HepG2 (cell line): ENCODE data around the gene FOXN3. TPM values are rescaled to one million over a fixed set of nuclear protein-coding genes. Genes with fewer than 3 reads are reported as not detected.

Experiments used
- ATAC-seq: fragments of 200-7000 bp; cut with Tn5 transposase; 3 replicates; pipeline ENCODE4 v1.9.1; 2020; ENCODE audit warnings: mild to moderate bottlenecking, moderate library complexity
- BruUV-seq: library from RNA; stranded (reverse); fragments of 400-500 nt; replicated peaks from 2 replicates; lab custom pipeline; 2021; lab: Mats Ljungman, UMichigan
- CTCF ChIA-PET: fragments of 300-600 bp; formaldehyde crosslinking; extraction: SDS; loops from one replicate; lab custom pipeline; 2021; ENCODE audit warnings: low total read pairs, inconsistent platforms, low intra/inter-chr PET ratio; lab: Yijun Ruan, JAX
- POLR2A ChIA-PET: fragments of 350-600 bp; sonication (Branson Sonifier 250); formaldehyde crosslinking; loops from one replicate; lab custom pipeline; 2020; ENCODE audit warnings: antibody characterized with exemption, inconsistent platforms; lab: Yijun Ruan, JAX
- DNase-seq: peaks from one replicate; pipeline ENCODE4 v3.0.0-alpha.2; 2015; ENCODE audit warnings: low spot score
- FAIRE-seq: peaks from 3 replicates; lab custom pipeline; 2011; peaks lifted over from hg19 to GRCh38; lab: Jason Lieb, UNC
- H2AFZ ChIP-seq: one replicate; pipeline ENCODE4 v1.6.1; 2011; ENCODE audit warnings: low read length, inconsistent platforms
- H3K27ac ChIP-seq: fragments of 300-600 bp; 3 replicates; pipeline ENCODE4 v1.8.0; 2011; ENCODE audit warnings: mixed run types, mild to moderate bottlenecking, mixed read lengths, low read length, inconsistent platforms; ENCODE audit not compliant: insufficient read depth; ENCODE audit errors: extremely low read length
- H3K27me3 ChIP-seq, 2 experiments: fragments of 200-600 bp in 1 of 2; 2 replicates in 1 of 2; 3 replicates in 1 of 2; pipeline versions ENCODE4 v1.6.0 to v1.8.0; 2011; ENCODE audit warnings: low read length in 2 of 2, mild to moderate bottlenecking in 2 of 2, moderate library complexity in 2 of 2, inconsistent platforms in 1 of 2; ENCODE audit not compliant: insufficient read depth in 2 of 2, control insufficient read depth in 1 of 2
- H3K36me3 ChIP-seq, 2 experiments: fragments of 200-600 bp in 1 of 2; replicated peaks in 1 of 2; 2 replicates in 1 of 2; 3 replicates in 1 of 2; pipeline versions ENCODE4 v1.5.1 to v1.8.0; 2011; ENCODE audit warnings: low read length in 2 of 2, inconsistent platforms in 1 of 2; ENCODE audit not compliant: insufficient read depth in 2 of 2, control insufficient read depth in 1 of 2
- H3K4me1 ChIP-seq: 2 replicates; pipeline ENCODE4 v1.5.1; 2012; ENCODE audit warnings: low read length, inconsistent platforms; ENCODE audit not compliant: insufficient read depth
- H3K4me2 ChIP-seq: 2 replicates; pipeline ENCODE4 v1.6.0; 2011; ENCODE audit warnings: low read depth, low read length, inconsistent platforms
- H3K4me3 ChIP-seq, 3 experiments: fragments of 200-600 bp in 1 of 3; sonication (generic), shearing (Covaris generic) in 1 of 3; replicated peaks in 1 of 3; 2 replicates each; pipeline ENCODE4 v1.5.1; 2011 to 2016; ENCODE audit warnings: low read length in 3 of 3, inconsistent platforms in 2 of 3, low read depth in 2 of 3, mild to moderate bottlenecking in 2 of 3, control low read depth in 1 of 3, mixed read lengths in 1 of 3; ENCODE audit not compliant: insufficient read depth in 1 of 3
- H3K79me2 ChIP-seq: one replicate; pipeline ENCODE4 v1.6.1; 2011; ENCODE audit warnings: low read length, inconsistent platforms; ENCODE audit not compliant: insufficient read depth
- H3K9ac ChIP-seq: 2 replicates; pipeline ENCODE4 v1.6.0; 2011; ENCODE audit warnings: mild to moderate bottlenecking, low read depth, low read length, inconsistent platforms; ENCODE audit not compliant: insufficient read depth
- H3K9me3 ChIP-seq: 2 replicates; pipeline ENCODE4 v1.5.1; 2012; ENCODE audit warnings: mild to moderate bottlenecking, low read length
- H4K20me1 ChIP-seq: 2 replicates; pipeline ENCODE4 v1.6.0; 2011; ENCODE audit warnings: inconsistent platforms, mild to moderate bottlenecking, low read length, moderate library complexity; ENCODE audit not compliant: insufficient read depth
- ETV5 ChIP-seq: IDR thresholded peaks from 2 replicates; pipeline ENCODE4 v1.6.1; 2018; ENCODE audit warnings: missing biosample characterization, missing genetic modification reagents, inconsistent platforms, borderline replicate concordance
- PITX1 ChIP-seq: sonication (generic); formaldehyde crosslinking; IDR thresholded peaks from 2 replicates; pipeline ENCODE4 v1.5.1; 2020; ENCODE audit warnings: mild to moderate bottlenecking, missing genetic modification reagents
- POLR2A ChIP-seq, 2 experiments: IDR thresholded peaks; 2 replicates each; pipeline ENCODE4 v1.6.1; 2011; ENCODE audit warnings: low read depth in 2 of 2, low read length in 2 of 2, mild to moderate bottlenecking in 1 of 2, moderate library complexity in 1 of 2; ENCODE audit not compliant: insufficient read depth in 1 of 2
- RBM22 ChIP-seq: fragments of 200-400 bp; formaldehyde crosslinking; optimal IDR thresholded peaks from 2 replicates; pipeline ENCODE3; 2017; ENCODE audit warnings: mild to moderate bottlenecking, low read length, moderate library complexity
- SP140L ChIP-seq: sonication (generic); formaldehyde crosslinking; IDR thresholded peaks from 2 replicates; pipeline ENCODE4 v1.4.0; 2020; ENCODE audit warnings: missing genetic modification reagents, borderline replicate concordance
- ZNF883 ChIP-seq: sonication (generic); formaldehyde crosslinking; IDR thresholded peaks from 2 replicates; pipeline ENCODE4 v1.5.1; 2020; ENCODE audit warnings: mild to moderate bottlenecking, missing genetic modification reagents; ENCODE audit errors: not compliant biosample characterization
- WGBS: methylation state at CpG from one replicate; pipeline ENCODE4 v1.1.6; 2017; ENCODE audit warnings: low lambda C conversion rate; 5-methylcytosine and 5-hydroxymethylcytosine counted together
- in situ Hi-C: cut with HindIII; loops from 2 replicates; pipeline ENCODE4 v1.10.0; 2017; ENCODE audit warnings: low pct_unique_long_range_greater_than_20kb; ENCODE audit not compliant: extremely low pct_ligation_motif_present
- intact Hi-C: fragments of 100-400 bp; cut with micrococcal nuclease; formaldehyde crosslinking; loops from one replicate; pipeline ENCODE4 v1.10.0; 2022; ENCODE audit not compliant: unreplicated experiment
- polyA plus RNA-seq, 8 experiments: library from polyadenylated mRNA; depleted of rRNA in 3 of 8; stranded (reverse) in 7 of 8; unstranded in 1 of 8; fragments of >200 nt; fragmentation: Illumina TruSeq in 4 of 8; extraction: Trizol in 4 of 8; gene quantifications; 2 replicates each; pipeline versions ENCODE4 v1.2.1 to v1.2.3, GENCODE V29; 2011 to 2016; ENCODE audit warnings: low read depth in 4 of 8, missing spikeins in 1 of 8, mixed read lengths in 1 of 8; ENCODE audit not compliant: insufficient read depth in 1 of 8
- total RNA-seq, 5 experiments: library from RNA; depleted of rRNA; stranded (reverse); fragments of >200 nt; fragmentation: Illumina TruSeq; extraction: Trizol; gene quantifications; 2 replicates each; pipeline ENCODE4 v1.2.3, GENCODE V29; 2016; ENCODE audit warnings: low read depth in 1 of 5
- TF ChIP-seq, protein P1 (sequence below): fragments of 450-650 bp; IDR thresholded peaks from 2 replicates; pipeline ENCODE4 v1.6.1; 2017; ENCODE audit warnings: mild to moderate bottlenecking

The FOXN3 gene
- total and polyA plus RNA-seq, 2 of the 13 experiments (the other 11 are each of a cell fraction or from before 2014, with no cell fraction given): 32.4 to 70.2 TPM

DNA sequence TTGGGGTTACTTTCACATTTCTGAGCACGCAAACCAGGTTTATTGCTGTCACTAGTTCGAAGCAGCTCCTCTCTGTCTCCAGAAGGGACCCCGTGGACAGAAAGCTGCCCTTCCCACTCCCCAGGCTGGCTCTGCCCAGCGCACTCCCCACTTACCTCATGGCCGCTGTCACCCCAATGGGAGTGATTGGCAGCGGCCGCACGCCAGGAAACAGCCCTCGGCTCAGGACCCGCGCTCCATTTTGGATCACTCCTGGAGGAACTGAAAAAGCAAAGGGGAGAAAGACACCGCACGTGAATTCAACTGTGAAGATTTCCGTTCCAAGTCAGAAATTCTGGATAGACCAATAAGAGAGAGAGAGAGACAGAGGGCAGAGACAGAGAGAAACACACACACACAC lies 236.5 kb downstream of the FOXN3 start (continued):
- TF ChIP-seq SP140L: no peak
- TF ChIP-seq, all 625 proteins: peak for 0

GRCh38 chr14:89179891-89180404 lies 237.1 kb downstream of the FOXN3 start:
- no TSS peak for BruUV-seq
- 96% methylated on average over 13 of the region's 13 CpGs for WGBS
- in situ Hi-C loops: no loop called here

More at GRCh38 chr14:89179891-89180404, 237.1 kb downstream of the FOXN3 start:
- POLR2A ChIA-PET: no interaction called here
- TF ChIP-seq, protein P1, sequence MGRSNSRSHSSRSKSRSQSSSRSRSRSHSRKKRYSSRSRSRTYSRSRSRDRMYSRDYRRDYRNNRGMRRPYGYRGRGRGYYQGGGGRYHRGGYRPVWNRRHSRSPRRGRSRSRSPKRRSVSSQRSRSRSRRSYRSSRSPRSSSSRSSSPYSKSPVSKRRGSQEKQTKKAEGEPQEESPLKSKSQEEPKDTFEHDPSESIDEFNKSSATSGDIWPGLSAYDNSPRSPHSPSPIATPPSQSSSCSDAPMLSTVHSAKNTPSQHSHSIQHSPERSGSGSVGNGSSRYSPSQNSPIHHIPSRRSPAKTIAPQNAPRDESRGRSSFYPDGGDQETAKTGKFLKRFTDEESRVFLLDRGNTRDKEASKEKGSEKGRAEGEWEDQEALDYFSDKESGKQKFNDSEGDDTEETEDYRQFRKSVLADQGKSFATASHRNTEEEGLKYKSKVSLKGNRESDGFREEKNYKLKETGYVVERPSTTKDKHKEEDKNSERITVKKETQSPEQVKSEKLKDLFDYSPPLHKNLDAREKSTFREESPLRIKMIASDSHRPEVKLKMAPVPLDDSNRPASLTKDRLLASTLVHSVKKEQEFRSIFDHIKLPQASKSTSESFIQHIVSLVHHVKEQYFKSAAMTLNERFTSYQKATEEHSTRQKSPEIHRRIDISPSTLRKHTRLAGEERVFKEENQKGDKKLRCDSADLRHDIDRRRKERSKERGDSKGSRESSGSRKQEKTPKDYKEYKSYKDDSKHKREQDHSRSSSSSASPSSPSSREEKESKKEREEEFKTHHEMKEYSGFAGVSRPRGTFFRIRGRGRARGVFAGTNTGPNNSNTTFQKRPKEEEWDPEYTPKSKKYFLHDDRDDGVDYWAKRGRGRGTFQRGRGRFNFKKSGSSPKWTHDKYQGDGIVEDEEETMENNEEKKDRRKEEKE: no peak
- TF ChIP-seq ETV5: no peak
- TF ChIP-seq POLR2A (IDR thresholded peaks at IDR 0.05; ENCODE audit: insufficient read depth in 1 of 2, low read depth in 2 of 2, low read length in 2 of 2): peak in 1 of 2 experiments; percentile 43; a peak in 1 of 4 replicates
- peak; percentile 29 for TF ChIP-seq RBM22
- no peak for TF ChIP-seq PITX1 (CRISPR knock-in tag)
- no peak for TF ChIP-seq ZNF883 (CRISPR knock-in tag)
- ATAC-seq: no peak
- intact Hi-C loops: loop anchor here (5.0 kb wide), 1 partner anchor 138 kb away; no protein-coding TSS in a partner anchor
- H3K9ac ChIP-seq: no peak overlapping the region
- no peak overlapping the region for H3K4me3 ChIP-seq
- DNase-seq: no peak
- H4K20me1 ChIP-seq: peaks cover 4% of the 10 kb centered on the region; the same call in 1 of the 2 replicates
- H3K4me1 ChIP-seq: peaks cover 19% of the 10 kb centered on the region
- FAIRE-seq: no peak
- H3K4me2 ChIP-seq: no peak overlapping the region
- H3K27ac ChIP-seq: no peak overlapping the region
- H3K9me3 ChIP-seq: no peaks in the 10 kb centered on the region
- CTCF ChIA-PET: no interaction called here
- peaks cover 25 to 75% of the 10 kb centered on the region in 2 experiments for H3K36me3 ChIP-seq
- no peaks in the 10 kb centered on the region for H3K27me3 ChIP-seq
- H2AFZ ChIP-seq: no peak overlapping the region
- peaks cover 6% of the 10 kb centered on the region for H3K79me2 ChIP-seq
